HCT116 (cell line): ENCODE measurements around the gene CASTOR1. TPM values are rescaled to one million over a fixed set of nuclear protein-coding genes. Genes with fewer than 3 reads are reported as not detected.

Experiments
- ATAC-seq: fragments of 200-7000 bp; cut with Tn5 transposase; 2 replicates; pipeline ENCODE4 v1.9.1; 2020; ENCODE audit warnings: mild to moderate bottlenecking, moderate library complexity
- BruUV-seq: library from RNA; stranded (reverse); fragments of 400-500 nt; replicated peaks from 2 replicates; lab custom pipeline; 2021; lab: Mats Ljungman, UMichigan
- CTCF ChIA-PET: fragments of 300-600 bp; sonication (Branson Sonifier 250); formaldehyde crosslinking; loops from one replicate; lab custom pipeline; 2021; ENCODE audit warnings: antibody characterized with exemption; lab: Charles Lee
- POLR2A ChIA-PET: fragments of 300-600, 350-600 bp; sonication (Branson Sonifier 250); formaldehyde crosslinking; loops from one replicate; lab custom pipeline; 2021; ENCODE audit warnings: antibody characterized with exemption; lab: Charles Lee
- RAD21 ChIA-PET, 2 experiments: fragments of 300-600 bp; sonication (Branson Sonifier 250); formaldehyde crosslinking; loops; one replicate each; lab custom pipeline; 2023; ENCODE audit warnings: low total read pairs in 2 of 2; ENCODE audit not compliant: uncharacterized antibody in 2 of 2, unreplicated experiment in 2 of 2, low non-redundant PET in 1 of 2; lab: Charles Lee
- DNase-seq: peaks from one replicate; pipeline ENCODE4 v3.0.0-alpha.2; 2010; ENCODE audit warnings: low read depth, low spot score
- H2AFZ ChIP-seq: fragments of 200-600 bp; shearing (Covaris generic), sonication (generic); 2 replicates; pipeline ENCODE4 v1.6.1; 2017; ENCODE audit warnings: low read depth, mixed run types, mixed read lengths, antibody characterized with exemption, low read length; ENCODE audit not compliant: poor library complexity, severe bottlenecking
- H3K27ac ChIP-seq: 2 replicates; pipeline ENCODE4 v1.5.1; 2012; ENCODE audit warnings: low read depth, low read length
- H3K27me3 ChIP-seq: fragments of 200-600 bp; sonication (generic); 2 replicates; pipeline ENCODE4 v1.6.1; 2016; ENCODE audit warnings: mixed run types, low read length, mixed read lengths; ENCODE audit not compliant: insufficient read depth
- H3K36me3 ChIP-seq, 2 experiments: fragments of 200-500 bp in 1 of 2; fragments of 200-600 bp in 1 of 2; sonication (Bioruptor generic) in 1 of 2; sonication (generic) in 1 of 2; 2 replicates each; pipeline versions ENCODE4 v1.5.1 to v1.6.1; 2014 to 2016; ENCODE audit warnings: low read length in 2 of 2, inconsistent platforms in 1 of 2, mixed read lengths in 1 of 2, mixed run types in 1 of 2; ENCODE audit not compliant: insufficient read depth in 2 of 2, control insufficient read depth in 1 of 2
- H3K4me1 ChIP-seq, 2 experiments: fragments of 200-600 bp in 1 of 2; sonication (generic) in 1 of 2; 2 replicates each; pipeline versions ENCODE4 v1.5.1 to v1.6.1; 2012 to 2017; ENCODE audit warnings: low read length in 2 of 2, inconsistent platforms in 1 of 2, mild to moderate bottlenecking in 1 of 2, mixed read lengths in 1 of 2, mixed run types in 1 of 2, moderate library complexity in 1 of 2; ENCODE audit not compliant: insufficient read depth in 2 of 2, control insufficient read depth in 1 of 2
- H3K4me2 ChIP-seq: fragments of 200-600 bp; sonication (generic); 2 replicates; pipeline ENCODE4 v1.6.1; 2017; ENCODE audit warnings: mixed run types, low read length, mixed read lengths
- H3K4me3 ChIP-seq, 2 experiments: fragments of 200-600 bp in 1 of 2; sonication (generic) in 1 of 2; replicated peaks in 1 of 2; 2 replicates each; pipeline ENCODE4 v1.5.1; 2011 to 2016; ENCODE audit warnings: low read length in 2 of 2, control low read depth in 1 of 2, low read depth in 1 of 2, mild to moderate bottlenecking in 1 of 2, mixed read lengths in 1 of 2, mixed run types in 1 of 2
- H3K79me2 ChIP-seq: fragments of 200-600 bp; sonication (generic); 2 replicates; pipeline ENCODE4 v1.6.1; 2017; ENCODE audit warnings: mild to moderate bottlenecking, mixed run types, low read length, moderate library complexity, mixed read lengths; ENCODE audit not compliant: insufficient read depth
- H3K9ac ChIP-seq: fragments of 200-600 bp; sonication (generic); 2 replicates; pipeline ENCODE4 v1.6.1; 2016; ENCODE audit warnings: low read length, mixed read lengths
- H3K9me2 ChIP-seq: fragments of 200-600 bp; sonication (generic), shearing (Covaris generic); 2 replicates; pipeline ENCODE4 v1.6.1; 2017; ENCODE audit warnings: mixed run types, mild to moderate bottlenecking, moderate library complexity; ENCODE audit not compliant: insufficient read depth
- H3K9me3 ChIP-seq, 2 experiments: fragments of 200-500 bp in 1 of 2; fragments of 200-600 bp in 1 of 2; sonication (Bioruptor generic) in 1 of 2; sonication (generic) in 1 of 2; 2 replicates each; pipeline ENCODE4 v1.6.1; 2014 to 2017; ENCODE audit warnings: low read length in 2 of 2, mixed read lengths in 2 of 2, inconsistent platforms in 1 of 2, low read depth in 1 of 2, mild to moderate bottlenecking in 1 of 2, mixed run types in 1 of 2, moderate library complexity in 1 of 2; ENCODE audit not compliant: control insufficient read depth in 1 of 2, insufficient read depth in 1 of 2
- H4K20me1 ChIP-seq: fragments of 200-600 bp; sonication (generic), shearing (Covaris generic); 2 replicates; pipeline ENCODE4 v1.6.1; 2017; ENCODE audit warnings: mixed run types, mild to moderate bottlenecking, moderate library complexity; ENCODE audit not compliant: insufficient read depth
- EGR1 ChIP-seq: IDR thresholded peaks from 2 replicates; pipeline ENCODE4 v1.6.1; 2012; ENCODE audit warnings: low read depth
- EZH2phosphoT487 ChIP-seq: fragments of 200-600 bp; IDR thresholded peaks from 2 replicates; pipeline ENCODE4 v1.6.1; 2018; ENCODE audit warnings: antibody characterized with exemption, borderline replicate concordance
- POLR2AphosphoS5 ChIP-seq: IDR thresholded peaks from 2 replicates; pipeline ENCODE4 v1.6.1; 2011; ENCODE audit warnings: mild to moderate bottlenecking, low read depth, low read length, moderate library complexity
- SRF ChIP-seq: IDR thresholded peaks from 2 replicates; pipeline ENCODE4 v1.6.1; 2012; ENCODE audit warnings: low read depth
- TCF7L2 ChIP-seq: IDR thresholded peaks from 2 replicates; pipeline ENCODE4 v1.7.0; 2011; ENCODE audit warnings: borderline replicate concordance, inconsistent platforms; ENCODE audit not compliant: insufficient read depth, insufficient read length; ENCODE audit errors: extremely low read depth
- YY1 ChIP-seq: IDR thresholded peaks from 2 replicates; pipeline ENCODE4 v1.6.1; 2011; ENCODE audit warnings: low read length, low read depth, moderate library complexity, mild to moderate bottlenecking; ENCODE audit not compliant: insufficient replicate concordance; ENCODE audit errors: extremely low read depth
- ZFX ChIP-seq: fragments of 450-650 bp; IDR thresholded peaks from 2 replicates; pipeline ENCODE4 v1.6.1; 2017
- intact Hi-C: fragments of 100-400 bp; cut with micrococcal nuclease; formaldehyde crosslinking; loops from 2 replicates; pipeline ENCODE4 v1.10.0; 2022
- total RNA-seq: library from RNA; stranded (reverse); gene quantifications from one replicate; pipeline ENCODE4 v1.2.1, GENCODE V29; 2021; ENCODE audit not compliant: unreplicated experiment
- TF ChIP-seq, protein P1 (sequence below), 3 experiments: fragments of 200-600 bp in 1 of 3; sonication (generic) in 1 of 3; IDR thresholded peaks in 2 of 3; conservative IDR thresholded peaks in 1 of 3; 2 replicates each; pipeline ENCODE4 v1.5.1; 2012 to 2017; ENCODE audit warnings: low read depth in 2 of 3, low read length in 2 of 3, antibody characterized with exemption in 1 of 3, borderline replicate concordance in 1 of 3, control low read depth in 1 of 3, mild to moderate bottlenecking in 1 of 3, mixed read lengths in 1 of 3, mixed run types in 1 of 3, moderate library complexity in 1 of 3; ENCODE audit not compliant: insufficient read depth in 1 of 3

The CASTOR1 gene
- total RNA-seq, 1 experiment from 2014 or later, result 6.5 TPM

GRCh38 chr22:30253205-30253852 lies 36.0 kb downstream of the CASTOR1 start (continued):
- TF ChIP-seq, protein P1, sequence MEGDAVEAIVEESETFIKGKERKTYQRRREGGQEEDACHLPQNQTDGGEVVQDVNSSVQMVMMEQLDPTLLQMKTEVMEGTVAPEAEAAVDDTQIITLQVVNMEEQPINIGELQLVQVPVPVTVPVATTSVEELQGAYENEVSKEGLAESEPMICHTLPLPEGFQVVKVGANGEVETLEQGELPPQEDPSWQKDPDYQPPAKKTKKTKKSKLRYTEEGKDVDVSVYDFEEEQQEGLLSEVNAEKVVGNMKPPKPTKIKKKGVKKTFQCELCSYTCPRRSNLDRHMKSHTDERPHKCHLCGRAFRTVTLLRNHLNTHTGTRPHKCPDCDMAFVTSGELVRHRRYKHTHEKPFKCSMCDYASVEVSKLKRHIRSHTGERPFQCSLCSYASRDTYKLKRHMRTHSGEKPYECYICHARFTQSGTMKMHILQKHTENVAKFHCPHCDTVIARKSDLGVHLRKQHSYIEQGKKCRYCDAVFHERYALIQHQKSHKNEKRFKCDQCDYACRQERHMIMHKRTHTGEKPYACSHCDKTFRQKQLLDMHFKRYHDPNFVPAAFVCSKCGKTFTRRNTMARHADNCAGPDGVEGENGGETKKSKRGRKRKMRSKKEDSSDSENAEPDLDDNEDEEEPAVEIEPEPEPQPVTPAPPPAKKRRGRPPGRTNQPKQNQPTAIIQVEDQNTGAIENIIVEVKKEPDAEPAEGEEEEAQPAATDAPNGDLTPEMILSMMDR (IDR thresholded peaks at IDR 0.05 in 2 of 3, conservative IDR thresholded peaks at IDR 0.05 in 1 of 3; ENCODE audit: borderline replicate concordance in 1 of 3, insufficient read depth in 1 of 3, low read depth in 2 of 3, low read length in 2 of 3), result no peak
- TF ChIP-seq EZH2phosphoT487 (no peak), YY1 (no peak), SRF (no peak)

DNA sequence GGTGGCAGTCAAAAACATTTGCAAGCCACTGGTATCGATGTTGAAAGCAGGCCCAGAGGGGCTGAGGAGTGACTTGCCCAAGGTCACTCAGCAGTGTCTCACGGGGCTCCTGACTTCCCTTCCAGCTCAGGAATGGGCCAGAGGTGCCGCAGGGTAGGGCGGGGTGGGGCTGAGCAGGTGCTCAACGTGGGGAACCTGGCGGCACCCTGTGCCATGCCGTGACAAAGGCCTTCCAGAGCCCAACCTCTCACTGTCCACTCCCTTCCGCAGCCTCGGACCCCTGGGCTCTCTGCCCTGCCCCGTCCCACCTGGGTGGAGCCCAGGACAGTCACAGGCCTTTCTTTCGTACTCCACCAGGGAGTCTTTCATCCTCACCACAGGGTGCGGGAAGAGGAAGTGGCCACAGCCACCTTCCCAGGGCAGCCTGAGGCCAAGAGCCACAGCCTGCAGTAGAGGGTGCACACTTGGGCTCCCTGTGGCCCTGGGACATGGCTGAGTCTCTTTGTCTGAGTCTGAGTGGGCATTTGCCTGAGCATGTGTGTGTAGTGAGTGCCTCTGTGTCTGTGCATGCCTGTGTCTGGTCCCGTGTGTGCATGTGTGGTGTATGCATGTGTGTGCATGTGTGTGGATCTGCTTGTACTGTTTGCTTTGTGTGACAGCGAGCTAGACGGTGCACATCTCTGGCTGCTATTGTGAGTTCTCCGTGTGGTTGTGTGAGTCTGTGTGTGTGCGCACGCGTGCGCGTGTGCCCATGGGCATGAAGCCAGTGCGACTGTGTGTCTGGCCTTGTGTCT lies 36.7 kb downstream of the CASTOR1 start:
- intact Hi-C loops, result loop anchor here (1.0 to 5.0 kb wide), 2 partner anchors 42 to 55 kb away; no protein-coding TSS in a partner anchor
- peak; percentile 52 for ATAC-seq
- no peaks in the 10 kb centered on the region for H3K9me3 ChIP-seq
- ChIA-PET POLR2A (interaction anchor here (0.6 to 2.6 kb wide), 14 partner anchors 11 to 159 kb away, joined by 3 to 22 read pairs (median 3); partner anchors contain the start of gene TBC1D10A), CTCF (interaction anchor here (1.2 to 2.4 kb wide), 4 partner anchors 35 to 146 kb away, joined by 3 to 8 read pairs (median 6); partner anchors contain the start of gene RNF215), RAD21 (interaction anchor here (0.6 to 1.8 kb wide), 8 partner anchors 14 to 174 kb away, joined by 3 to 8 read pairs (median 4); no protein-coding TSS in a partner anchor)
- H3K36me3 ChIP-seq, result peaks cover 0 to 14% of the 10 kb centered on the region in 2 experiments; a peak in 1 of 4 replicates
- peak overlapping the region; percentile 84 for H3K9ac ChIP-seq
- H2AFZ ChIP-seq, result no peak overlapping the region
- no peaks in the 10 kb centered on the region for H3K27me3 ChIP-seq
- peak overlapping the region; percentile 16 to 42 for H3K4me3 ChIP-seq
- H3K27ac ChIP-seq, result peak overlapping the region; percentile 90
- peaks cover 72 to 100% of the 10 kb centered on the region in 2 experiments for H3K4me1 ChIP-seq
- H3K4me2 ChIP-seq, result peak overlapping the region; percentile 96
- peaks cover 94% of the 10 kb centered on the region for H3K79me2 ChIP-seq
- peak; percentile 67 for TF ChIP-seq TCF7L2
- no peak for TF ChIP-seq EGR1
- peak; percentile 65 for TF ChIP-seq POLR2AphosphoS5
- 0 out of 2 replicates have a peak, but pooled peaks have one; percentile 9 for TF ChIP-seq ZFX
- TSS peak; percentile 81 for BruUV-seq
- no peaks in the 10 kb centered on the region for H3K9me2 ChIP-seq
- H4K20me1 ChIP-seq, result no peaks in the 10 kb centered on the region
- peak; percentile 85 for DNase-seq
